WERI-Rb-1 (cell line): ENCODE measurements around the gene ACOXL.

Experiments
- DNase-seq: peaks from one replicate; pipeline ENCODE4 v3.0.0-alpha.2; 2020
- H3K27ac ChIP-seq: fragments of 250-450 bp; sonication (Bioruptor Pico); 2 replicates; pipeline ENCODE4 v1.5.1; 2020; ENCODE audit warnings: mild to moderate bottlenecking, moderate library complexity
- H3K27me3 ChIP-seq: fragments of 250-450 bp; sonication (Bioruptor Pico); 2 replicates; pipeline ENCODE4 v1.5.1; 2021; ENCODE audit warnings: mild to moderate bottlenecking, low read depth, moderate library complexity; ENCODE audit not compliant: insufficient read depth, severe bottlenecking
- H3K36me3 ChIP-seq: fragments of 250-450 bp; sonication (Bioruptor Pico); 2 replicates; pipeline ENCODE4 v1.5.1; 2020; ENCODE audit warnings: mild to moderate bottlenecking, moderate library complexity
- H3K4me3 ChIP-seq: 2 replicates; pipeline ENCODE4 v1.5.1; 2011; ENCODE audit warnings: low read depth, mild to moderate bottlenecking, control low read depth, low read length
- H3K9me3 ChIP-seq: fragments of 250-450 bp; sonication (Bioruptor Pico); 2 replicates; pipeline ENCODE4 v1.5.1; 2021; ENCODE audit warnings: mild to moderate bottlenecking, moderate library complexity; ENCODE audit not compliant: severe bottlenecking
- TF ChIP-seq, protein P1 (sequence below): IDR thresholded peaks from 2 replicates; pipeline ENCODE4 v1.5.1; 2011; ENCODE audit warnings: low read depth, mild to moderate bottlenecking, control low read depth, inconsistent platforms, low read length

The ACOXL gene

GRCh38 chr2:110863726-110864125 is 131.4 kb downstream of the ACOXL start:
- TF ChIP-seq, protein P1, sequence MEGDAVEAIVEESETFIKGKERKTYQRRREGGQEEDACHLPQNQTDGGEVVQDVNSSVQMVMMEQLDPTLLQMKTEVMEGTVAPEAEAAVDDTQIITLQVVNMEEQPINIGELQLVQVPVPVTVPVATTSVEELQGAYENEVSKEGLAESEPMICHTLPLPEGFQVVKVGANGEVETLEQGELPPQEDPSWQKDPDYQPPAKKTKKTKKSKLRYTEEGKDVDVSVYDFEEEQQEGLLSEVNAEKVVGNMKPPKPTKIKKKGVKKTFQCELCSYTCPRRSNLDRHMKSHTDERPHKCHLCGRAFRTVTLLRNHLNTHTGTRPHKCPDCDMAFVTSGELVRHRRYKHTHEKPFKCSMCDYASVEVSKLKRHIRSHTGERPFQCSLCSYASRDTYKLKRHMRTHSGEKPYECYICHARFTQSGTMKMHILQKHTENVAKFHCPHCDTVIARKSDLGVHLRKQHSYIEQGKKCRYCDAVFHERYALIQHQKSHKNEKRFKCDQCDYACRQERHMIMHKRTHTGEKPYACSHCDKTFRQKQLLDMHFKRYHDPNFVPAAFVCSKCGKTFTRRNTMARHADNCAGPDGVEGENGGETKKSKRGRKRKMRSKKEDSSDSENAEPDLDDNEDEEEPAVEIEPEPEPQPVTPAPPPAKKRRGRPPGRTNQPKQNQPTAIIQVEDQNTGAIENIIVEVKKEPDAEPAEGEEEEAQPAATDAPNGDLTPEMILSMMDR: no peak
- Histone ChIP-seq H3K36me3 (no peaks in the 10 kb centered on the region), H3K27me3 (peaks cover 96% of the 10 kb centered on the region), H3K4me3 (no peak overlapping the region), H3K9me3 (no peaks in the 10 kb centered on the region), H3K27ac (no peak overlapping the region)
- no peak for DNase-seq

- TF ChIP-seq, protein P1: no peak
- H3K27ac ChIP-seq: no peak overlapping the region
- no peak for DNase-seq
- peaks cover 96% of the 10 kb centered on the region for H3K27me3 ChIP-seq
- no peaks in the 10 kb centered on the region for H3K36me3 ChIP-seq
- no peaks in the 10 kb centered on the region for H3K9me3 ChIP-seq
- no peak overlapping the region for H3K4me3 ChIP-seq
Measured at GRCh38 chr2:110864176-110864575, 131.8 kb downstream of the ACOXL start.

DNA sequence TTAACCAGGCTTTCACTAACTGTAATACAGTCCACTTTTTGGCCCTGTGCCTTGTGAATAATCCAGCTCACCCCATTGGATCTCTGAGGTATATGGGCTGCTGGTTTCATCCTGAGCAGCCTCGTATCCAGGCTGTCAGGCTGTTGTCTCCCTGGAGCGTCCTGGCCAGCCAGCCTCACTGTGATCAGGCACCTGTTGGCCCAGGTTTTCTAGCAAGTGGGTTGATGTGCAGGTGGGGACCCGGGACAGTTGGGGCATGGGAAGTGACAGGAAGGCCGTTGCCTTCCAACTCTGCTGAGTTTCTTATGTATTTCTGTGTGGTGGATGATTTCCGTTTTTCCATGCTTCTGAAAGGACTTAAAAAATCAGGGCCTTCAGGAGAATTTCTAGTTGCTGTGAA is 132.4 kb downstream of the ACOXL start:
- DNase-seq: no peak
- H3K27me3 ChIP-seq: peaks cover 93% of the 10 kb centered on the region

GRCh38 chr2:110865188-110865587 is 132.8 kb downstream of the ACOXL start:
- H3K4me3 ChIP-seq: no peak overlapping the region
- TF ChIP-seq, protein P1: no peak
- H3K9me3 ChIP-seq: no peaks in the 10 kb centered on the region
- H3K27ac ChIP-seq: no peak overlapping the region
- peaks cover 89% of the 10 kb centered on the region for H3K27me3 ChIP-seq
- H3K36me3 ChIP-seq: no peaks in the 10 kb centered on the region
- DNase-seq: no peak

More for the DNA sequence above, 132.4 kb downstream of the ACOXL start:
- Histone ChIP-seq H3K27ac (no peak overlapping the region), H3K9me3 (no peaks in the 10 kb centered on the region), H3K36me3 (no peaks in the 10 kb centered on the region), H3K4me3 (no peak overlapping the region)
- TF ChIP-seq, protein P1: no peak

GRCh38 chr2:110866045-110866444 is 133.7 kb downstream of the ACOXL start:
- TF ChIP-seq, protein P1: no peak
- H3K9me3 ChIP-seq: no peaks in the 10 kb centered on the region
- no peak for DNase-seq
- no peak overlapping the region for H3K27ac ChIP-seq
- no peaks in the 10 kb centered on the region for H3K36me3 ChIP-seq
- H3K27me3 ChIP-seq: peaks cover 89% of the 10 kb centered on the region
- no peak overlapping the region for H3K4me3 ChIP-seq

- Histone ChIP-seq H3K27me3 (peaks cover 89% of the 10 kb centered on the region), H3K36me3 (no peaks in the 10 kb centered on the region), H3K4me3 (no peak overlapping the region), H3K27ac (no peak overlapping the region), H3K9me3 (no peaks in the 10 kb centered on the region)
- no peak for DNase-seq
- TF ChIP-seq, protein P1: no peak
Measured at GRCh38 chr2:110866466-110866865, 134.1 kb downstream of the ACOXL start.
